ENCODE measurements around the gene ZNF460.

- TF ChIP-seq CTCF (IDR thresholded peaks at IDR 0.05), result no peak
- TF ChIP-seq POLR2A (IDR thresholded peaks at IDR 0.05), result no peak
These were observed 44.7 kb downstream of the ZNF460 start for GRCh38 chr19:57324992-57325391.

All from transverse colon (tissue), 3 donors.